Neural crest cell (in vitro differentiated cells): ENCODE data around the gene PCDH19. TPM values are rescaled to one million over a fixed set of nuclear protein-coding genes. Genes with fewer than 3 reads are reported as not detected.
"Not testable (repeated sequence)": the region's sequence is repeated elsewhere in the genome, so short reads cannot be mapped to it uniquely, and the experiment has no call there.

Source experiments
- DNase-seq: peaks from one replicate; pipeline ENCODE4 v3.0.0; 2021; ENCODE audit warnings: low read depth, mixed read lengths, low spot score
- H3K27ac Mint-ChIP-seq: one replicate; pipeline ENCODE4 v1.8.0; 2021; ENCODE audit warnings: mild to moderate bottlenecking, mixed read lengths; ENCODE audit not compliant: unreplicated experiment
- H3K27me3 Mint-ChIP-seq: 2 replicates; pipeline ENCODE4 v1.8.0; 2021; ENCODE audit warnings: low read depth, mild to moderate bottlenecking, mixed read lengths
- H3K36me3 Mint-ChIP-seq: 2 replicates; pipeline ENCODE4 v1.8.0; 2021; ENCODE audit warnings: low read depth, mild to moderate bottlenecking, mixed read lengths
- H3K4me1 Mint-ChIP-seq: 2 replicates; pipeline ENCODE4 v1.8.0; 2021; ENCODE audit warnings: mixed read lengths
- H3K4me3 Mint-ChIP-seq: one replicate; pipeline ENCODE4 v1.8.0; 2021; ENCODE audit warnings: mild to moderate bottlenecking, mixed read lengths
- H3K9me3 Mint-ChIP-seq: 2 replicates; pipeline ENCODE4 v1.8.0; 2021; ENCODE audit warnings: mixed read lengths
- CTCF ChIP-seq: fragments of 200-600 bp; sonication (generic); conservative IDR thresholded peaks from 2 replicates; pipeline ENCODE4 v1.5.0; 2021; ENCODE audit warnings: antibody characterized with exemption, mild to moderate bottlenecking
- long read RNA-seq: library from polyadenylated mRNA; unstranded; transcript quantifications from one replicate; pipeline ENCODE4 v2.0.0, GENCODE V29; 2020
- total RNA-seq: library from RNA; stranded (reverse); gene quantifications from 2 replicates; pipeline ENCODE4 v1.2.1, GENCODE V29; 2021

The PCDH19 gene
- total RNA-seq: 30.2 and 33.3 TPM in 2 replicates
- long read RNA-seq, full-length matches to known transcripts: 6 of 13 reads
- long read RNA-seq, partial matches to known transcripts: 2 of 13 reads
- long read RNA-seq, other reads (novel, unspliced or antisense): 5 of 13 reads

- Mint-ChIP-seq H3K9me3 (peaks cover 2% of the 10 kb centered on the region), H3K27ac (peak within 1 kb of the TSS; percentile 76), H3K4me1 (peaks cover 50% of the 10 kb centered on the region), H3K27me3 (peaks cover 88% of the 10 kb centered on the region), H3K4me3 (peak within 1 kb of the TSS; percentile 95), H3K36me3 (peaks cover 23% of the 10 kb centered on the region)
- no peak for TF ChIP-seq CTCF
- peak; percentile 82 for DNase-seq
Measured at GRCh38 chrX:100409610-100410590, at the start of gene PCDH19. PCDH19 (minus strand) TSS chrX:100410273; CDS start chrX:100408597, 1,676 bp downstream.

GRCh38 chrX:100449696-100450608 is 39.9 kb upstream of the PCDH19 start:
- H3K36me3 Mint-ChIP-seq: no peaks in the 10 kb centered on the region
- DNase-seq: no peak
- peaks cover 13% of the 10 kb centered on the region for H3K9me3 Mint-ChIP-seq
- H3K4me3 Mint-ChIP-seq: no peak overlapping the region
- no peak overlapping the region for H3K27ac Mint-ChIP-seq
- TF ChIP-seq CTCF: no peak
- H3K27me3 Mint-ChIP-seq: no peaks in the 10 kb centered on the region
- H3K4me1 Mint-ChIP-seq: peaks cover 7% of the 10 kb centered on the region

GRCh38 chrX:100447655-100448397 is 37.8 kb upstream of the PCDH19 start:
- Mint-ChIP-seq H3K27ac (no peak overlapping the region), H3K4me3 (peak overlapping the region; percentile 79), H3K27me3 (no peaks in the 10 kb centered on the region)

GRCh38 chrX:100445593-100445992 is 35.5 kb upstream of the PCDH19 start:
- Mint-ChIP-seq H3K36me3 (no peaks in the 10 kb centered on the region), H3K27me3 (no peaks in the 10 kb centered on the region), H3K9me3 (no peaks in the 10 kb centered on the region), H3K4me1 (no peaks in the 10 kb centered on the region), H3K27ac (no peak overlapping the region), H3K4me3 (no peak overlapping the region)
- DNase-seq: no peak
- no peak for TF ChIP-seq CTCF

More at GRCh38 chrX:100447655-100448397, 37.8 kb upstream of the PCDH19 start:
- H3K9me3 Mint-ChIP-seq: peaks cover 7% of the 10 kb centered on the region
- no peaks in the 10 kb centered on the region for H3K36me3 Mint-ChIP-seq
- peak; percentile 88 for TF ChIP-seq CTCF
- peak; percentile 59 for DNase-seq
- H3K4me1 Mint-ChIP-seq: peaks cover 7% of the 10 kb centered on the region

- not testable (repeated sequence) for DNase-seq
Measured at GRCh38 chrX:100441321-100441720, 31.2 kb upstream of the PCDH19 start.

More at GRCh38 chrX:100441321-100441720, 31.2 kb upstream of the PCDH19 start:
- H3K27me3 Mint-ChIP-seq, H3K27ac Mint-ChIP-seq, H3K4me1 Mint-ChIP-seq, H3K4me3 Mint-ChIP-seq, H3K36me3 Mint-ChIP-seq, H3K9me3 Mint-ChIP-seq: not testable (repeated sequence)
